HG02973 (cell line): ENCODE results near the gene OR3A3.
"Not testable (repeated sequence)": the region's sequence is repeated elsewhere in the genome, so short reads cannot be mapped to it uniquely, and the experiment has no call there.

Source experiments
- ATAC-seq: cut with Tn5 transposase; IDR thresholded peaks from one replicate; pipeline ENCODE4 v1.9.1; 2021; ENCODE audit warnings: moderate library complexity; ENCODE audit not compliant: unreplicated experiment

Gene OR3A3

DNA sequence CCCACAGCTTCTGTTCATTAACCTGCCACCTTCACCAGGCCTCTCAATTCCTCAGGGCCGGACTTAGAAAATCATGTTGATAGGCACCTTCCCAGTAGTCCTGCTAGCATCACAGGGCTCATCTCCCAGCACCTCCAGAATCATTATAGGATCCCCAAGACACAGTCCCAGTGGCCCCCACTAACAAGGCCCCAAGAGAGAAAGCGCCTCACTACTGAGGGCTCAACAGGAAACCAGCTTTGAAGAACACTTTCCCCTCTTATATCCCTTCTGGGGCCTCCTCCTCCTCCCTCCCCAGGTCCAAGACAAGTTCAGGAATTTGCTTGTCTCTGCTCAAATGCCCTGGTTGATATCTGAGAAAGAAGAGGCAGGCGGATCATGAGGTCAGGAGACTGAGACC lies at the start of gene OR3A3:
TSS of gene OR3A3 (plus strand) at position 301 of the 400 bp plus-strand sequence.
- no peak for ATAC-seq

DNA sequence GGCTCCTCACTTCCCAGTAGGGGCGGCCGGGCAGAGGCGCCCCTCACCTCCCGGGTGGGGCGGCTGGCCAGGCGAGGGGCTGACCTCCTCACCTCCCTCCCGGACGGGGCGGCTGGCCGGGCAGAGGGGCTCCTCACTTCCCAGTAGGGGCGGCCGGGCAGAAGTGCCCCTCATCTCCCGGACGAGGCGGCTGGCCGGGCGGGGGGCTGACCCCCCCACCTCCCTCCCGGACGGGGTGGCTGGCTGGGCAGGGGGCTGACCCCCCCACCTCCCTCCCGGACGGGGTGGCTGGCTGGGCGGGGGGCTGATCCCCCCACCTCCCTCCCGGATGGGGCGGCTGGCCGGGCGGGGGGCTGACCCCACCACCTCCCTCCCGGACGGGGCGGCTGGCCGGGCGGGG lies 40.0 kb upstream of the OR3A3 start:
- not testable (repeated sequence) for ATAC-seq

- no peak for ATAC-seq
Measured at GRCh38 chr17:3378321-3378720, 32.8 kb upstream of the OR3A3 start.

- ATAC-seq: no peak
Measured at GRCh38 chr17:3381957-3382356, 29.2 kb upstream of the OR3A3 start.

GRCh38 chr17:3385869-3386816 lies 25.0 kb upstream of the OR3A3 start, which contains the start of gene OR3A2:
TSS of gene OR3A2 (minus strand) at chr17:3386308.
- ATAC-seq: no peak

GRCh38 chr17:3389791-3390190 lies 21.4 kb upstream of the OR3A3 start:
- ATAC-seq: no peak

- not testable (repeated sequence) for ATAC-seq
Measured at GRCh38 chr17:3397801-3398200, 13.4 kb upstream of the OR3A3 start.

DNA sequence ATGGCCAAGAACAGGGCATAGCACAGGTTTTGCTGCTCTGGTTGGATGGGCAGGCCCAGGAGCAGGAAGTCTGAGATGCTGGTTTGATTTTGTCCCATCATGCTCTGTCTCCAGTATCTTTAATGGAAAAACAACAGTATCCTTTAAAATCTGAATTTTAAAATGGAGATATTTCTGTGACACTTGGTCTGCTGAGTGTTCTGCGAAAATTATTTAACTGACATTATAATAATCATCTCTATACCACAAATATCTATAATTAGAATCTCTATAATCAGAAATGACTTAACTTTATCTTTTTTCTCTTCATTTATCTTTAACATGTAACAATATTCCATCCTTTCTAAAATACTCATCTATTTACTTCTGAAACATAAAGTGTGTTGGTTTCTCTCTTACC lies 12.9 kb upstream of the OR3A3 start, which contains the start of gene OR1E1:
TSS of gene OR1E1 (minus strand) at position 101 of the 400 bp plus-strand sequence. CDS start at position 101, 0 bp downstream.
- no peak for ATAC-seq

GRCh38 chr17:3400055-3400454 lies 11.1 kb upstream of the OR3A3 start:
- no peak for ATAC-seq

- no peak for ATAC-seq
Measured at GRCh38 chr17:3401786-3402185, 9.4 kb upstream of the OR3A3 start.

DNA sequence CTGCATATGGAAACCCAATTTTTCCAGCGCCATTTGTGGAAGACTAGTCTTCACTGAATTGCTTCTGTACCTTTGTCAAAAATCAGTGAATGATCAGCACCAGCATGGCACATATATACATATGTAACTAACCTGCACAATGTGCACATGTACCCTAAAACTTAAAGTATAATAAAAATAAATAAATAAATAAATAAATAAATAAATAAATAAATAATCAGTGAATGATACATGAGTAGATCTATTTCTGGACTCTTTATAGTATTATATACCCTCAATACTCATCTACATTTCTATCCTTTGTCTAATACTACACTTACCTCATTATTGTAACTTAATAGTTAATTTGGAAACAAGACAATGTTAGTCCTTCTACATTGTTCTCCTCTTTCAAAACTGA lies 7.3 kb upstream of the OR3A3 start:
- ATAC-seq: not testable (repeated sequence)

- not testable (repeated sequence) for ATAC-seq
Measured at GRCh38 chr17:3412216-3412615, 1.0 kb downstream of the OR3A3 start.

DNA sequence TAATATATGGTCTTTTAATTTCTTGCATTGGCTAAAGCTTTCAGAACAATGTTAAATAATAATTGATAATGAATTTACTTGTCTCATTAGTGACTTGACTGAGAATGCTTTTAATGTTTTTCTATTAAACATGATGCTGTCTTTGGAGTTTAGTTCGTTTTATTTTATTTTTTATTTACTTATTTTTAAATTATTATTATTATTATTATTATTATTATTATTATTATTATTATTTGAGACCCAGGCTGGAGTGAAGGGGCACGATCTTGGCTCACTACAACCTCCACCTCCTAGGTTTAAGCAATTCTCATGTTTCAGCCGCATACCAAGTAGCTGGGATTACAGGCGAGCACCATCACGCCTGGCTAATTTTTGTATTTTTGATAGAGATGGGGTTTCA lies 4.4 kb downstream of the OR3A3 start:
- ATAC-seq: no peak

- no peak for ATAC-seq
Measured at GRCh38 chr17:3418222-3418621, 7.1 kb downstream of the OR3A3 start.

GRCh38 chr17:3433215-3433614 lies 22.0 kb downstream of the OR3A3 start:
- not testable (repeated sequence) for ATAC-seq

DNA sequence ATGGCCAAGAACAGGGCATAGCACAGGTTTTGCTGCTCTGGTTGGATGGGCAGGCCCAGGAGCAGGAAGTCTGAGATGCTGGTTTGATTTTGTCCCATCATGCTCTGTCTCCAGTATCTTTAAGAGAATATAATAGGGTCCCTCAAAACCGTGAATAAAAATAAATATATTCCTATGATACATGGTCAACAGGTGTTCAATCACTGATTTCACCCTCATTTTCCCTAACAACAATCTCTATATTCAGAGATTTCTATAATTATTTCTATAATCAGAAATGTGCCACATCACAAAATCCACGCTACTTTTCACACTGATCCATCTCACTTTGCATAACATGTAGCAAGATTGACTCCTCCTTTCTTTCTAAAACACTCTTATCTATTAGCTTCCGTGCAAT lies 22.6 kb downstream of the OR3A3 start, which contains the start of gene OR1E2:
TSS of gene OR1E2 (minus strand) at position 101 of the 400 bp plus-strand sequence. CDS start at position 101, 0 bp downstream.
- no peak for ATAC-seq

- ATAC-seq: no peak
Measured at GRCh38 chr17:3438368-3438767, 27.2 kb downstream of the OR3A3 start.

DNA sequence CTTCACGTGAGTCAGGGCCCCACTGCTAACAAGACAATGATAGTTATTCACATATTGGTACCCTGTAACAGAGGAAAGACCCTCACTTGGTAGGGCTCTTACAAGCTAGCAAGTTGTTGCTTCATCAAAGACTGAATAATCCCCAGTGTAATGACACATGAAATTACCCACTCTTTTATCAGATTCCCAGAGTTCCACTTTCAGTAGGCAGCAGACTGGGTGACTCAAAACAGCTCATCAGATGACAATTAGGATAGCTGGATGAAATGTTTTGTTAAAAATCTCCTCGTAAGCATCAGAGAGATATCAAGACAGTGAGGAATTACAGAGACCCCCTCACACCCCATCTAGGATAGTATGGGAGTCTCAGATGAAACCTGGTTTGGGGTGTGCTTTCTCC lies 29.3 kb downstream of the OR3A3 start:
- no peak for ATAC-seq

DNA sequence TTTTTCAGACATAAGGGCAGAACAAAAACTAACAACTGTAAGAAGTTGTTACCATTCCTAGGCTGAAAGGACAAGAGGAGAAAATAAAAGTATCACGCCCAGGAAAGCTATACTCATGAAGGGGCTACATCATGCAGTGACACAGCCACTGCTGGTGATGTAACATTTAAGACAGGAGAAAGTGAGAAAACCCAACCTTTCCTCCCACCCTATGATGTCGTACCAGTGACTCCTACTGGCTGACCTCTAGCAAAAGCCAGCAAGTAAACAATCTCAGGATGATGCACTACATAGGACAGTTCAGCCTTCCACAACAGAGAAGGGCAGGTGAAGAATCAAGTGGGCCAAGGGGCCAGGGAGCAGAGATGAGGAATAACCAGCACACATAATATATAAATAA lies 36.5 kb downstream of the OR3A3 start:
- no peak for ATAC-seq

GRCh38 chr17:3448059-3448665 lies 37.0 kb downstream of the OR3A3 start:
- ATAC-seq: no peak

- not testable (repeated sequence) for ATAC-seq
Measured at GRCh38 chr17:3466355-3466754, 55.2 kb downstream of the OR3A3 start.

GRCh38 chr17:3469529-3469928 lies 58.4 kb downstream of the OR3A3 start:
- ATAC-seq: no peak
